Adrenal gland (tissue), 12 donors: Measurements from ENCODE around the gene CRTC3. TPM values are rescaled to one million over a fixed set of nuclear protein-coding genes. Genes with fewer than 3 reads are reported as not detected.

ENCODE experiments used
- DNase-seq, 7 donors: peaks; one replicate each; pipeline ENCODE4 v3.0.0-alpha.2; 2019 to 2020
- H3K27ac ChIP-seq, 5 donors: fragments of 200-600 bp; sonication (generic) in 4 of 5; 1 replicate in 3 of 5; 2 replicates in 2 of 5; pipeline versions ENCODE4 v1.5.1 to v1.8.0; 2016 to 2020; ENCODE audit warnings: mild to moderate bottlenecking in 1 of 5
- H3K27me3 ChIP-seq: fragments of 200-600 bp; 2 replicates; pipeline ENCODE4 v1.8.0; 2021
- H3K36me3 ChIP-seq, 2 donors: fragments of 200-600 bp; replicated peaks in 1 of 2; 1 replicate in 1 of 2; 2 replicates in 1 of 2; pipeline versions ENCODE4 v1.5.1 to v1.8.0; 2018 to 2022
- H3K4me1 ChIP-seq, 2 donors: fragments of 200-600 bp; replicated peaks in 1 of 2; 1 replicate in 1 of 2; 2 replicates in 1 of 2; pipeline versions ENCODE4 v1.5.1 to v1.8.0; 2018 to 2021
- H3K4me3 ChIP-seq, 4 donors: fragments of 200-600 bp; sonication (generic) in 3 of 4; one replicate each; pipeline ENCODE4 v1.5.1; 2016 to 2018
- H3K9me3 ChIP-seq, 3 donors: fragments of 200-600 bp; sonication (generic) in 1 of 3; replicated peaks in 1 of 3; 1 replicate in 2 of 3; 2 replicates in 1 of 3; pipeline versions ENCODE4 v1.5.1 to v1.8.0; 2016 to 2021
- POLR2A ChIP-seq, 2 donors: fragments of 450-650 bp; IDR thresholded peaks; one replicate each; pipeline ENCODE4 v1.6.1; 2017; ENCODE audit warnings: antibody characterized with exemption in 2 of 2, mild to moderate bottlenecking in 2 of 2, moderate library complexity in 1 of 2
- WGBS, 4 donors: extraction: QIAGEN DNeasy Blood & Tissue Kit in 2 of 4; methylation state at CpG; one replicate each; pipeline versions ENCODE4 v1.1.5 to v1.1.7; 2013 to 2017; 5-methylcytosine and 5-hydroxymethylcytosine counted together
- intact Hi-C, 2 donors: fragments of 100-400 bp; cut with DNase I; formaldehyde crosslinking; loops; one replicate each; pipeline versions ENCODE4 v1.14.1 to v1.15.0; 2022 to 2023
- polyA plus RNA-seq, 3 donors: library from polyadenylated mRNA; stranded (reverse); fragments of 200-250 nt in 2 of 3; fragments of 350-450 nt in 1 of 3; fragmentation: Illumina TruSeq in 1 of 3; extraction: RNeasy Lipid Tissue Mini Kit (QIAGEN cat#74804) in 1 of 3; gene quantifications; one replicate each; pipeline ENCODE4 v1.2.3, GENCODE V29; 2013 to 2014
- total RNA-seq, 9 donors: library from RNA; depleted of rRNA in 4 of 9; stranded (reverse); fragments of >200 nt in 4 of 9; fragments of 120-200 nt in 1 of 9; fragmentation: NEBNext Ultra II Directional in 1 of 9; extraction: Animal tissue kit (Norgen Biotek cat#: 25700) in 1 of 9; gene quantifications; one replicate each; pipeline versions ENCODE4 v1.1.0 to v1.2.4, GENCODE V29; 2013 to 2023
- TF ChIP-seq, protein P1 (sequence below), 6 experiments: fragments of 450-650 bp in 4 of 6; fragments of 200-600 bp in 2 of 6; sonication (generic) in 1 of 6; IDR thresholded peaks; 1 replicate in 5 of 6; 2 replicates in 1 of 6; pipeline versions ENCODE4 v1.5.1 to v1.8.0; 2016 to 2021; ENCODE audit warnings: antibody characterized with exemption in 6 of 6, mild to moderate bottlenecking in 2 of 6, moderate library complexity in 1 of 6
- donor health status: healthy with polysubstance abuse.
- donor health status: Bipolar disorder and iron deficiency.
- donor health status: DM: yes; HTN: yes; CAD: no.
- donor health status: DM: no; HTN: no; CAD: no.
- donor health status: DM: no; HTN: no; CAD: no.
- donor health status: DM: yes; HTN: yes; CAD: no.

CRTC3 gene
- total and polyA plus RNA-seq, 12 donors = 11.5 to 46.7 (median 31.8) TPM

GRCh38 chr15:90591524-90591923 is 61.8 kb downstream of the CRTC3 start:
- 54 to 69% (median 60%) methylated on average over 1 of the region's 1 CpG for WGBS, 4 donors
- DNase-seq = no peak
- peak overlapping the region in 1 of 5 donors; percentile 18 for H3K27ac ChIP-seq
- intact Hi-C loops = no loop called here
- H3K27me3 ChIP-seq = no peaks in the 10 kb centered on the region
- no peak overlapping the region for H3K4me3 ChIP-seq
- H3K4me1 ChIP-seq = peaks cover 23 to 46% of the 10 kb centered on the region in 2 donors
- no peaks in the 10 kb centered on the region for H3K9me3 ChIP-seq
- TF ChIP-seq, protein P1, sequence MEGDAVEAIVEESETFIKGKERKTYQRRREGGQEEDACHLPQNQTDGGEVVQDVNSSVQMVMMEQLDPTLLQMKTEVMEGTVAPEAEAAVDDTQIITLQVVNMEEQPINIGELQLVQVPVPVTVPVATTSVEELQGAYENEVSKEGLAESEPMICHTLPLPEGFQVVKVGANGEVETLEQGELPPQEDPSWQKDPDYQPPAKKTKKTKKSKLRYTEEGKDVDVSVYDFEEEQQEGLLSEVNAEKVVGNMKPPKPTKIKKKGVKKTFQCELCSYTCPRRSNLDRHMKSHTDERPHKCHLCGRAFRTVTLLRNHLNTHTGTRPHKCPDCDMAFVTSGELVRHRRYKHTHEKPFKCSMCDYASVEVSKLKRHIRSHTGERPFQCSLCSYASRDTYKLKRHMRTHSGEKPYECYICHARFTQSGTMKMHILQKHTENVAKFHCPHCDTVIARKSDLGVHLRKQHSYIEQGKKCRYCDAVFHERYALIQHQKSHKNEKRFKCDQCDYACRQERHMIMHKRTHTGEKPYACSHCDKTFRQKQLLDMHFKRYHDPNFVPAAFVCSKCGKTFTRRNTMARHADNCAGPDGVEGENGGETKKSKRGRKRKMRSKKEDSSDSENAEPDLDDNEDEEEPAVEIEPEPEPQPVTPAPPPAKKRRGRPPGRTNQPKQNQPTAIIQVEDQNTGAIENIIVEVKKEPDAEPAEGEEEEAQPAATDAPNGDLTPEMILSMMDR (IDR thresholded peaks at IDR 0.05) = no peak
- no peak for TF ChIP-seq POLR2A (IDR thresholded peaks at IDR 0.05)
- H3K36me3 ChIP-seq = no peaks in the 10 kb centered on the region

GRCh38 chr15:90592131-90592881 is 62.6 kb downstream of the CRTC3 start:
- no peaks in the 10 kb centered on the region for H3K9me3 ChIP-seq
- TF ChIP-seq POLR2A (IDR thresholded peaks at IDR 0.05) = no peak
- TF ChIP-seq, protein P1 (IDR thresholded peaks at IDR 0.05) = no peak
- H3K27me3 ChIP-seq = no peaks in the 10 kb centered on the region
- peak overlapping the region in 1 of 5 donors; percentile 10 for H3K27ac ChIP-seq
- intact Hi-C loops = no loop called here
- DNase-seq = no peak
- no peaks in the 10 kb centered on the region for H3K36me3 ChIP-seq
- peaks cover 29 to 53% of the 10 kb centered on the region in 2 donors for H3K4me1 ChIP-seq
- 68 to 79% (median 71%) methylated on average over 5 of the region's 5 CpGs for WGBS, 4 donors
- H3K4me3 ChIP-seq = no peak overlapping the region

DNA sequence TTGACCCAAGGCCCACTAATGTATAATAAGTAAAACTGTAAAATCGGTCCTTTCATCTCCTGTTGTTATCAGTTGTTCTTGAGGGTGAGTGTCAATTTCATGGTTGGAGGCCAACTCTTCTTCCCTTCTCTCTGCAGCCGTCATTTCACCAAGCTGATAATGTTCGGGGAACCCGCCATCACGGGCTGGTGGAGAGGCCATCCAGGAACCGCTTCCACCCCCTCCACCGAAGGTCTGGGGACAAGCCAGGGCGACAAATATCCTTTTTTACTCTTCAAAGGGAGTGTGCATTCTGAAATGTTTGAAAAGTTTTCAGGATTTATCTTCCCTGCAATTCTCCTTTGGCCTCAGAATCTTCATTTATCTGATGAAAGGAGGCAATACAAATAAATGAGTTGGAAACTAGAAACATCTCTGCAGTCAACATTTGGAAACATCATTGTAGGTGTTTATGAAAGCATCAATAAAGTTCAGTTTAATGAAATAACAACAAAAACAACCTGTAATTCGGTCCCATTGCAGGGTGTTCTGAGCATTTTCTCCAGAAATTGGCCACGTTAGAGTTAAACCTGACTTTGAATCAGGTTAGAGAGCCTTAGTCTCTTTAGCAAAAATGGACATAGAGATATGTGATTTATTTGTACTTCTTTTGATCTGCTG is 63.9 kb downstream of the CRTC3 start:
- Histone ChIP-seq H3K36me3 (no peaks in the 10 kb centered on the region), H3K27me3 (no peaks in the 10 kb centered on the region), H3K4me3 (no peak overlapping the region), H3K9me3 (no peaks in the 10 kb centered on the region), H3K4me1 (peaks cover 40 to 62% of the 10 kb centered on the region in 2 donors), H3K27ac (peak overlapping the region in 2 of 5 donors; percentile 64 to 69)
- TF ChIP-seq, protein P1 (IDR thresholded peaks at IDR 0.05) = no peak
- TF ChIP-seq POLR2A (IDR thresholded peaks at IDR 0.05) = no peak
- DNase-seq = peak in 6 of 7 donors; percentile 44 to 79 (median 56)
- WGBS, 4 donors = 57 to 60% (median 58%) methylated on average over 10 of the region's 10 CpGs
- intact Hi-C loops = no loop called here

GRCh38 chr15:90594301-90594738 is 64.6 kb downstream of the CRTC3 start:
- H3K36me3 ChIP-seq = no peaks in the 10 kb centered on the region
- DNase-seq = peak; percentile 56 to 82 (median 76)
- H3K4me3 ChIP-seq = no peak overlapping the region
- TF ChIP-seq, protein P1 (IDR thresholded peaks at IDR 0.05) = no peak
- TF ChIP-seq POLR2A (IDR thresholded peaks at IDR 0.05) = no peak
- H3K4me1 ChIP-seq = peaks cover 40 to 62% of the 10 kb centered on the region in 2 donors
- intact Hi-C loops = no loop called here
- no peaks in the 10 kb centered on the region for H3K9me3 ChIP-seq
- WGBS, 4 donors = 50 to 73% (median 70%) methylated on average over 10 of the region's 10 CpGs
- peak overlapping the region in 2 of 5 donors; percentile 64 to 69 for H3K27ac ChIP-seq
- H3K27me3 ChIP-seq = no peaks in the 10 kb centered on the region
